Stimulated activated naive B cell treated with anti-CD40 and anti-IgM and Interleukin-4, amounts not matched to agents 10 μg/mL and 1 μg/mL and 100 μg/mL, for 72 hours (primary cell): Measurements from ENCODE around the gene RANBP10.

Experiments used
- ATAC-seq, 2 donors: fragments of 150-1000 bp; cut with Tn5 transposase; replicated peaks; 2 replicates each; pipeline ENCODE4 v1.10.0; 2021; ENCODE audit warnings: moderate library complexity in 1 of 2
- DNase-seq: peaks from one replicate; pipeline ENCODE4 v3.0.0; 2021
- H3K27ac Mint-ChIP-seq: one replicate; pipeline ENCODE4 v1.8.0; 2022; ENCODE audit warnings: mild to moderate bottlenecking, mixed read lengths
- H3K27me3 Mint-ChIP-seq, 2 donors: one replicate each; pipeline ENCODE4 v1.8.0; 2022; ENCODE audit warnings: mixed read lengths in 2 of 2
- H3K36me3 Mint-ChIP-seq, 2 donors: one replicate each; pipeline ENCODE4 v1.8.0; 2022; ENCODE audit warnings: mixed read lengths in 2 of 2, mild to moderate bottlenecking in 1 of 2
- H3K4me1 Mint-ChIP-seq, 2 donors: one replicate each; pipeline ENCODE4 v1.8.0; 2022; ENCODE audit warnings: mixed read lengths in 2 of 2, mild to moderate bottlenecking in 1 of 2
- H3K4me3 Mint-ChIP-seq, 2 donors: one replicate each; pipeline ENCODE4 v1.8.0; 2022; ENCODE audit warnings: mild to moderate bottlenecking in 2 of 2, mixed read lengths in 2 of 2, moderate library complexity in 1 of 2
- H3K9me3 Mint-ChIP-seq, 2 donors: one replicate each; pipeline ENCODE4 v1.8.0; 2022; ENCODE audit warnings: mixed read lengths in 2 of 2, mild to moderate bottlenecking in 1 of 2

The RANBP10 gene

DNA sequence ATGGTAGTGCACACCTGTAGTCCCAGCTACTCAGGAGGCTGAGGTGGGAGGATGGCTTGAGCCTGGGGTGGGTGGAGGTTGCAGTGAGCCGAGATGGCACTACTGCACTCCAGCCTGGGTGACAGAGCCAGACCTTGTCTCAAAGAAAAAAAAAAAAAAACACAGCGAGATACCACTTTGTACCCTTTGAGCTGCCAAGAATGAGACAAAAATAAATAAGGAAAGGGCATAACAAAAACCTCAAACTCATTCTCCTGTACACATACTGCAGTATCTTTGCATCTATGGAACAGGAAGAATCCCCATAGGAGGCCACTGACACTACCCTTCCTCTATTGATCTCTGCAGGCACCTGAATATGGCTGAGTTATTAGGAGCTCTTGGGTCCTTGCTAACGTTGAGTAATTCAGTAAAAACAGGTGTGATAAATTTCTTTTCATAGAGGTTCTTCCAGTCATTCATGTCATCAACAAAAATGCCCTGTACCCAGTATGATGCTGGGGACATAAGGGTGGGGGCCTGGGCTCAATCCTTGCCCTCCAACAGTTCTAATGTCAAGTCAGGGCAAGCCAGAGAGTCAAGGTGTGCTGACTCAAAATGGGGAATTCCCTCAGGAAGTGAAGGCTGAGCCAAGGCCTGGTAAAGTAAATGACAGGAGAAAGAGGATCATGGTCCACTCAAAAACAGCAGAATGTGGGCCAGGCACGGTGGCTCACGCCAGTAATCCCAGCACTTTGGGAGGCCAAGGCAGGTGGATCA, 26.9 kb downstream of the RANBP10 start:
- ATAC-seq (peak in 1 of 2 donors; percentile 64), DNase-seq (no peak)
- Mint-ChIP-seq H3K27me3 (no peaks in the 10 kb centered on the region), H3K4me1 (peaks cover 20 to 43% of the 10 kb centered on the region in 2 donors), H3K27ac (peak overlapping the region; percentile 28), H3K4me3 (no peak overlapping the region), H3K36me3 (peaks cover 10 to 36% of the 10 kb centered on the region in 2 donors), H3K9me3 (no peaks in the 10 kb centered on the region)

DNA sequence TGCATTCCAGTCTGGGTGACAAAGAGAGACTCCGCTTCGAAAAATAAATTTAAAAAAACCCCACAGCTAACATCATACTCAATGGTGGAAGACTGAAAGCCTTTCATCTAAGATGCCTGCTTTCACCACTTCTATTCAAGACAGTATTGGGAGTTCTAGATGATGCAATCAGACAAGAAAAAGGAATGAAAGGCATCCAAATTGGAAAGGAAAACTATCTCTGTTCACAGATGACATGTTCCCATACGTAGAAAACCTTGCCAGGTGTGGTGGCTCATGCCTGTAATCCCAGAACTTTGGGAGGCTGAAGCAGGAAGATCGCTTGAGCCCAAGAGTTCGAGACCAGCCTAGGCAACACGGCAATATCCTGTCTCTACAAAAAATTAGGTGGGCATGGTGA, 31.1 kb downstream of the RANBP10 start:
- DNase-seq, result no peak
- H3K4me3 Mint-ChIP-seq, result no peak overlapping the region

DNA sequence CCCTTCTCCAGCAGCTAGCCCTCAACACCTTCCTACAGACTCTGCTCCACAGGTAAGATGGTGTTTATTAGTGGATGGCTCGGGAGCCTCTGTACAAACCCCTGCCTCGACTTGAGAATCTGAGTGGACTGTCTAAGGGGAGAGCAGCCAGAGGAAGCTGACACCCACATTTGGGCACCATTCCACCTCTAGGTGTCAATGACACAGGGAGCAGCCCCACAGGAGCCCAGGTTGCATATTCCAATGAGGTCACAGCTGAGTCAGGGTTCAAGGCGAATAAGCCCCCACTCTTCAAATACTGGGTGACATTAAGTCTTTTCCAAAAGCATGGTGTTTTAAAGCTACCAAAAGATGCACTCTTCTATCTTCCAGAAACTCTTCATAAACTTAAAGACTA, 31.9 kb downstream of the RANBP10 start:
- Mint-ChIP-seq H3K27ac (no peak overlapping the region), H3K4me1 (peaks cover 9 to 29% of the 10 kb centered on the region in 2 donors), H3K9me3 (no peaks in the 10 kb centered on the region), H3K36me3 (peaks cover 31 to 50% of the 10 kb centered on the region in 2 donors), H3K27me3 (no peaks in the 10 kb centered on the region), H3K4me3 (no peak overlapping the region)
- no peak for DNase-seq
- ATAC-seq, result no peak

More for the DNA sequence above, 31.1 kb downstream of the RANBP10 start:
- Mint-ChIP-seq H3K4me1 (peaks cover 16 to 37% of the 10 kb centered on the region in 2 donors), H3K27ac (no peak overlapping the region), H3K9me3 (no peaks in the 10 kb centered on the region), H3K27me3 (no peaks in the 10 kb centered on the region), H3K36me3 (peaks cover 29 to 50% of the 10 kb centered on the region in 2 donors)
- no peak for ATAC-seq

DNA sequence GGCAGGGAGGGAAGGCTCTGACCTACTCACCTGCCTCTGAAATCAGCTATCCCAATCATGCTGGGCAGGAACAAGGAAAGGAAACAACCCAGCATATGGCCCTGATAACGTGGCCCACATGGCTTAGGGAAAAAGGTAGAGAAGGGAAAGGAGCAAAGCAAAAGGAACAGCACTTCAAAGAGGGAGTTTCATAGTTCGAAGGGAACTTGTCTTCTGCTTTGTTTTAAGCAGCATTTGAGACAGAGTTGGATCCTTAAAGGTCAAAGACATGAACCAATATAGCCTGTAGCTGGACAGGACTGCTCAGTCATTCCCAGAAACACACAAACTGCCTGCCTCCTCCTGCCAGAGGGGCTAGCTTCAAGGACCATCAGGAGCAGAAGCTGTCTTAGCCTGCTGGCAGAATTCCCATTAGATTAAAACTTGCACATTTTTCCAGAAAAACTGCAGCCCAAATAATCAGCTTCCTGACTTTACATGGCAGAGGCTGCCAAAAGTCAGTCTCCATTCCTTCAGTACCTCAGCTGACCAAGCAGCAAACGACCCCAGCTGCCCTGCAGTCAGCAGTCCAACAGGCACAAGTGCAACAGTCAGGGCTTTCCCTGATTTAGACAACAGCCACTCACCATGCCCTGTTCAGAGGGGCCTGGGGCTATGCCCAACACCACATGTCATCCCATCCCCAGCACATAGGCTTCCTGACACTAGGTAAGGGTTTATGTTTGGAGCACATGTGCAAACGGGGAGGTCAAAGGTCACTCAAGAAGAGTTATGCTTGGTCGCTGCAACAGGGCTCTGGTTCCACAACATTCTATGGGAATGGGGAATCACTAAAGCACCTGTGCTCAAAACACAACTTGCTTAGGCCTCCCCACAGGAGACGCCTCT, 32.5 kb downstream of the RANBP10 start:
- H3K4me1 Mint-ChIP-seq, result peaks cover 9 to 23% of the 10 kb centered on the region in 2 donors
- peaks cover 33 to 49% of the 10 kb centered on the region in 2 donors for H3K36me3 Mint-ChIP-seq
- no peaks in the 10 kb centered on the region for H3K27me3 Mint-ChIP-seq
- DNase-seq, result no peak
- no peaks in the 10 kb centered on the region for H3K9me3 Mint-ChIP-seq
- no peak overlapping the region for H3K4me3 Mint-ChIP-seq
- H3K27ac Mint-ChIP-seq, result no peak overlapping the region
- no peak for ATAC-seq

DNA sequence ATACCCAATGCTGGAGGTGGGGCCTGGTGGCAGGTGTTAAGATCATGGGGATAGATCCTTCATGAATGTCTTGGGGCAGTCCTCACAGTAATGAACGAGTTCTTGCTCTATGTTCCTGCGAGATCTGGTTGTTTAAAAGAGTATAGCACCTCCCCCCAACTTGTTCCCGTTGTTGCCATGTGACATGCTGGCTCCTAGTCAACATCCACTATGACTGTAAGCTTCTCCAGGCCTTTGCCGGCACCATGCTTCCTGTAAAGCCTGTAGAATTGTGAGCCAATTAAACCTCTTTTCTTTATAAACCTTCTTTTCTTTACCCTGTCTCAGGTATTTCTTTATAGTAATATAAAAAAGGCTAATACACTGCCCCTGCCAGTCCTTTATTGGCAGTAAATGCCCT, 33.3 kb downstream of the RANBP10 start:
- Mint-ChIP-seq H3K27me3 (no peaks in the 10 kb centered on the region), H3K9me3 (no peaks in the 10 kb centered on the region)

DNA sequence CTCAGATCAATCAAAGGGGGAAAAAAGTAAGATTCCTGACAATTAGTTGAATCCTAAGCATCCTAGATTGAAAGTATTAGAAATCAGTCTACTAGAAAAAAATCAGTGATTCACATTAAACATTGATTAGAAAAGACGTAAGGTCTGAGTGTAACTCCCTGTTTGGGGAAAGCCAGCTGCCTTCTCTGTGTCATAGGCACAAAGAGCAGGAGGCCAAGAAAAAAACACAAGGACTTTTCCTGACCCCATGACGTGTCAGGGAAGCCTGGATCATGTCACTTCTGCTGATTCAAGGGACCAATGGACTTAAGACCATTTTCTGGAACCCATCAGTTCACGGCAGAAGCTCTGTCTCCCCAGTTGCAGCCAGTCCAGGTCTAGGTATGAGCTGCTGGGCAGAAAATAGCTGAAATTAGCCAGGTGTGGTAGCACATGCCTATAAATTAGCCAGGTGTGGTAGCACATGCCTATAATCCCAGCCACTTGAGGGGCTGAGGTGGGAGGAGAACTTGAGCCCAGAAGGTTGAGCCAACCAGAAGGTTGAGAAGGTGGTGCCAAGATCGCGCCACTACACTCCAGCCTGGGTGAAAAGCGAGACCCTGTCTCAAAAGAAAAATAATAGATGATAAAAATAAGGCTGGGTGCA, 35.9 kb downstream of the RANBP10 start:
- no peak for DNase-seq
- no peak for ATAC-seq
- Mint-ChIP-seq H3K4me1 (peaks cover 9 to 23% of the 10 kb centered on the region in 2 donors), H3K27ac (no peak overlapping the region), H3K27me3 (no peaks in the 10 kb centered on the region), H3K36me3 (peaks cover 33 to 50% of the 10 kb centered on the region in 2 donors), H3K9me3 (no peaks in the 10 kb centered on the region), H3K4me3 (no peak overlapping the region)

More for the DNA sequence above, 33.3 kb downstream of the RANBP10 start:
- no peak overlapping the region for H3K4me3 Mint-ChIP-seq
- H3K27ac Mint-ChIP-seq, result no peak overlapping the region
- DNase-seq (no peak), ATAC-seq (no peak)
- H3K36me3 Mint-ChIP-seq, result peaks cover 33 to 46% of the 10 kb centered on the region in 2 donors
- peaks cover 9 to 23% of the 10 kb centered on the region in 2 donors for H3K4me1 Mint-ChIP-seq

DNA sequence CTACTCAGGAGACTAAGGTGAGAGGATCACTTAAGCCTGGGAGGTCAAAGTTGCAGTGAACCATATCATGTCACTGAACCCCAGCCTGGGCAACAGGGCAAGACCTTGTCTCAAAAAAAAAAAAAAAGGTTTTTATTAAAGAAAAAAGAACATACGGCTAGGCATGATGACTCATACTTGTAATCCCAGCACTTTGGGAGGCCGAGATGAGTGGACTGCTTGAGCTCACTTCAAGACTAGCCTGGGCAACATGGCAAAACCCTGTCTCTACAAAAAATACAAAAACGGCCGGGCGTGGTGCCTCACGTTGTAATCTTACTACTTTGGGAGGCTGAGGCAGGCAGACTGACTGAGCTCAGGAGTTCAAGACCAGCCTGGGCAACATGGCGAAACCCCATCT, 38.4 kb downstream of the RANBP10 start:
- no peak for DNase-seq
- H3K36me3 Mint-ChIP-seq, result peaks cover 33 to 46% of the 10 kb centered on the region in 2 donors

DNA sequence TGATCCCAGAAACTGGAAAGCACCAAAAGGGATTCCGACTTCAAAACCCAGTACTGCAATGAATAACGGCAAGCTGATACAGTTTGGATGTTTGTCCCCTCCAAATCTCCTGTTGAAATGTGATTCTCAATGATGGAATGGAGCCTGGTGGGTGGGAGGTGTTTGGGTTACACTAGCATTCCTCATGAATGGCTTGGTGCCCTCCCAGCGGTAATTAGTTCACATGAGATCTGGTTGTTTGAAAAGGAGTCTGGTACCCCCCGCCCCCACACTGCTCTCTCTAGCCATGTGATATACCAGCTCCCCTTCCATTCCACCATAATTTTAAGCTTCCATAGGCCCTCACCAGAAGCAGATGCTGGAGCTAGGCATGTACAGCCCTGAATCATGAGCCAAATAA, 40.1 kb downstream of the RANBP10 start:
- no peak for ATAC-seq
- Mint-ChIP-seq H3K36me3 (peaks cover 24 to 36% of the 10 kb centered on the region in 2 donors), H3K27me3 (no peaks in the 10 kb centered on the region), H3K27ac (no peak overlapping the region), H3K9me3 (no peaks in the 10 kb centered on the region), H3K4me1 (peaks cover 7 to 10% of the 10 kb centered on the region in 2 donors), H3K4me3 (no peak overlapping the region)
- no peak for DNase-seq

More for the DNA sequence above, 38.4 kb downstream of the RANBP10 start:
- Mint-ChIP-seq H3K4me3 (no peak overlapping the region), H3K27me3 (no peaks in the 10 kb centered on the region), H3K27ac (no peak overlapping the region), H3K9me3 (no peaks in the 10 kb centered on the region), H3K4me1 (peaks cover 2 to 8% of the 10 kb centered on the region in 2 donors)
- no peak for ATAC-seq

DNA sequence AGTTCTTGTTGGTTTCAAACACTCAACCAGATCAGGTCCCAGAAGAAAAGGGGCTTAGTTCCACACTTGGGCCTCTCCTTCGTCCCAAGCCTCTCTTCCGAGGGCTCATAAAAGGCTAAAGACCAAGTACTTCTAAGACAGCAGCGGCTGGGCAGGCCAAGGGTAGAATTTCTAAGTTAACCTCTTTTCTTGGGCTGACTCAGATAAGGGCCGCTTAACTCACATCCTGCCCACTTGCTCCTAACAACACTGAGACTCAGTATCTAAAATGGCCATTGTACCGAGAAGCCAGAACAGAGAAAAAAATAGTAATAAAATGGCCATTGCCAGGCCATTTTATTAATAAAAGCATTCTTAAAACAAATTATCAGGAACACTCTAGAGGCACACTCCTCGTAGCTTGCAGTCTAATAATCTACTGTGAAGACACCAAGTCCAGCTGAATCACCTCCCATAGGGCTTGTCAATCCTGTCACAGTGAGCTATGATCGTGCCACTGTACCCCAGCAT, 42.1 kb downstream of the RANBP10 start:
- H3K27me3 Mint-ChIP-seq, result no peaks in the 10 kb centered on the region
- no peak overlapping the region for H3K27ac Mint-ChIP-seq
- peaks cover 19 to 28% of the 10 kb centered on the region in 2 donors for H3K4me1 Mint-ChIP-seq
- DNase-seq (no peak), ATAC-seq (no peak)
- H3K36me3 Mint-ChIP-seq, result peaks cover 18 to 34% of the 10 kb centered on the region in 2 donors
- H3K9me3 Mint-ChIP-seq, result no peaks in the 10 kb centered on the region
- no peak overlapping the region for H3K4me3 Mint-ChIP-seq

DNA sequence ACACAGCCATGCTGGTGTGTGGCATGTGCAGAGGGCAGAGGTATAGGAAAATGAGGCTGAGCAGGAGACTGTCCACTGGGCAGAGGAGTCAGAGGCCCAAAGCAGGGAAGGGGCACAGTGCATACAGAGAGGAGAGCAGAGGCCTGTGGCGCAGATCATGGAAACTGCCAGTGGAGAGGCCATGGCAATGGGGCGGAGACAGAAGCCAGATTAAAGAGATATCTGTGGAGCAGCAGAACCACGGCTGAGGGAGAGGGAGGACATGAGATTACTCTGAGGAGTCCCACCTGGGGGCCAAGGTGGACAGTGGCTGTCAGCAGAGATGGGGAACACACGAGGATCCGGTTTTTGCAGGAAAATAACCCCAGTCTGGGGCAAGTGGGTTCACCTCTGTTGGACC, 43.3 kb downstream of the RANBP10 start:
- Mint-ChIP-seq H3K4me3 (no peak overlapping the region), H3K36me3 (peaks cover 19 to 44% of the 10 kb centered on the region in 2 donors)

DNA sequence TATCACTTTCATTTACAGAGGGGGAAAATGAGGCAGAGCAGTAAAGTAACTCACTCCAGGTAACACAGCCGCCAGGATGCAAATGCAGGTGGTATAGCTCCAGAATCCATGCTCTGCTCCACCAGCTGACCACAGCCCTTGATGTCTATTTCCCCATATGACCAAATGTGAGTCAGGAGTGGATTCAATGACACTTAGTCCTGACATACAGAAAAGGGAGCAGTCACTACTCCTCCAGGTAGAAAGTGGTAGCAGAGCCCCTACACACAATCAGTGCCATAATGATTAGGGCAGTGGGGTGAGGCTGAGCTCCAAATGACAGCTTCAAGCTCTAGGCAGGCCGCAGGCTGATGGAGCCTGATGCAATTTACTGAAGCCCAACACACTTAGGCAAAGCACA, 44.0 kb downstream of the RANBP10 start:
- Mint-ChIP-seq H3K27me3 (no peaks in the 10 kb centered on the region), H3K9me3 (no peaks in the 10 kb centered on the region), H3K27ac (no peak overlapping the region), H3K4me1 (peaks cover 19 to 30% of the 10 kb centered on the region in 2 donors), H3K36me3 (peaks cover 21 to 44% of the 10 kb centered on the region in 2 donors), H3K4me3 (no peak overlapping the region)
- no peak for ATAC-seq
- no peak for DNase-seq

More for the DNA sequence above, 43.3 kb downstream of the RANBP10 start:
- Mint-ChIP-seq H3K9me3 (no peaks in the 10 kb centered on the region), H3K27ac (peak overlapping the region; percentile 48), H3K27me3 (no peaks in the 10 kb centered on the region), H3K4me1 (peaks cover 19 to 30% of the 10 kb centered on the region in 2 donors)
- DNase-seq (no peak), ATAC-seq (no peak)

DNA sequence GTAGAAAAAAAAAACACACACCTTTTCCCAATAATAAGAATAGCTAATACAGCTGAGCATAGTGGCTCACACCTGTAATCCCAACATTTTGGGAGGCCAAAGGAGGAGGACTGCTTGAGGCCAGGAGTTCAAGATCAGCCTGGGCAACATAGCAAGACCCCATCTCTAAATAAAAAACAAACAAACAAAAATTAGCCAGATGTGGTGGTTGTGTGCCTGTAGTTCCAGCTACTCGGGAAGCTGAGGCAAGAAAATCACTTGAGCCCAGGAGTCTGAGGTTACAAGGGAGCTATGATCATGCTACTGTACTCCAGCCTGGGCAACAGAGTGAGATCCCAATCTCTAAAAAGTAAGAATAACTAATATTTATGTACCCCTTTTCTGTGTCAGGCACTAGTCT, 44.4 kb downstream of the RANBP10 start:
- ATAC-seq, result no peak
- Mint-ChIP-seq H3K36me3 (peaks cover 24 to 42% of the 10 kb centered on the region in 2 donors), H3K27me3 (no peaks in the 10 kb centered on the region)

DNA sequence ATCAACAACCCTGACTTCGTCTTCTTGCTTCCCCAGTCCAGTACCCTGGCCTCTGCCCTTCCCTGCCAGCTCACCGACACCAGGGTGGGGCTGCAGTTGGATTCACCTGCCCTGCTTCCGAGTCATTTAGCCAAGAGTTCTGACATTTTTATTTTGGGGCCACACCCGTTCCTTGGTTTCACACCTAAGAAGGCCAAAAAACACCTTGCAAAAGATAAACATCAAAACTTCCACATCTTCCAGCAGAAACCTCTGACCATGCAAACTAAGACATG, 45.5 kb downstream of the RANBP10 start:
- peak overlapping the region; percentile 57 for H3K27ac Mint-ChIP-seq
- ATAC-seq, result no peak
- H3K36me3 Mint-ChIP-seq, result peaks cover 24 to 34% of the 10 kb centered on the region in 2 donors
- no peak overlapping the region for H3K4me3 Mint-ChIP-seq
- H3K9me3 Mint-ChIP-seq, result no peaks in the 10 kb centered on the region
- peaks cover 21 to 33% of the 10 kb centered on the region in 2 donors for H3K4me1 Mint-ChIP-seq
- H3K27me3 Mint-ChIP-seq, result no peaks in the 10 kb centered on the region
- DNase-seq, result no peak

More for the DNA sequence above, 44.4 kb downstream of the RANBP10 start:
- no peak for DNase-seq
- H3K4me1 Mint-ChIP-seq, result peaks cover 19 to 30% of the 10 kb centered on the region in 2 donors
- no peak overlapping the region for H3K4me3 Mint-ChIP-seq
- no peaks in the 10 kb centered on the region for H3K9me3 Mint-ChIP-seq
- no peak overlapping the region for H3K27ac Mint-ChIP-seq
